Cerebellar cortex (tissue), 1 donor: ENCODE measurements around the gene RBKS.
A peak's percentile ranks its signal among the peaks of the same experiment; 100 is the strongest.

ENCODE experiments used
- DNase-seq: peaks from one replicate; pipeline ENCODE4 v3.0.0-alpha.2; 2015; ENCODE audit warnings: low spot score

RBKS gene

GRCh38 chr2:27890146-27890923 lies at the start of gene RBKS, which contains the start of gene BABAM2:
RBKS (minus strand) TSS chr2:27890387; CDS start chr2:27890345, 42 bp downstream.
BABAM2 (plus strand) TSS chr2:27890729; CDS start chr2:27894557, 3,828 bp downstream.
- peak; percentile 81 for DNase-seq

DNA sequence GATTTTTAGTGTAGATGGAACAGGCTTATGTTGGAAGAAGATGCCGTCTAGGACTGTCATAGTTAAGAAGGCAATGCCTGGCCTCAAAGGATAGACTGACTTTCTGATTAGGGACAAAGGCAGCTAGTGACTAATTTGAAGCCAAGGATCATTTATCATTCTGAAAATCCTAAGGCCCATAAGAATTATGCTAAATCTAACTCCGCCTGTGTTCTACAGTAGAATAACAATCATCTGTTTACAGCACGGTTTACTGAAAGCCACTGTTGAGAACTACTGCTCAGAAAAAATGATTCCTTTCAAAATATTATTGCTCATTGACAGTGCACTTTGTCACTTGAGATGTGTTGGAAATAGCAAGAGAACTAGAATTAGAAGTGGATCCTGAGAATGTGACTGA lies 44.8 kb upstream of the RBKS start:
- no peak for DNase-seq

DNA sequence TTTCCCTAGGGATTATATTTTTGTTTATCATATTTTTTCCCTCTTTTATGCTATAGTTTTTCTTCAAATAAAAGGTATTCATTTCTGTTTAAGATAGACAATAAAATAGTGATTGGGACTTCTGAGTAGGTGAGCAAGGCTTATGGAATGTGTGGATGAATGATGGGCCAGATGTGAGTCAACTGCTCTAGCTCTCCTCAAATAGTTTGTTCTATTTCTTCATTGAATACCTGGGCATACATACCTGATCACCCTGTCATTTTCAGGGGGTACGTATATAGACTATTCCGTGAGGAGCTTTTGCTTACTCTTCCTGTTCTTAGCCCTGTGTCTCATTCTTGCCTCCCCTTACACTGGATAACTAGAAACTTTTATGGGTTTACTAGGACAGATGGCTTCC lies 42.2 kb upstream of the RBKS start:
- DNase-seq: no peak

DNA sequence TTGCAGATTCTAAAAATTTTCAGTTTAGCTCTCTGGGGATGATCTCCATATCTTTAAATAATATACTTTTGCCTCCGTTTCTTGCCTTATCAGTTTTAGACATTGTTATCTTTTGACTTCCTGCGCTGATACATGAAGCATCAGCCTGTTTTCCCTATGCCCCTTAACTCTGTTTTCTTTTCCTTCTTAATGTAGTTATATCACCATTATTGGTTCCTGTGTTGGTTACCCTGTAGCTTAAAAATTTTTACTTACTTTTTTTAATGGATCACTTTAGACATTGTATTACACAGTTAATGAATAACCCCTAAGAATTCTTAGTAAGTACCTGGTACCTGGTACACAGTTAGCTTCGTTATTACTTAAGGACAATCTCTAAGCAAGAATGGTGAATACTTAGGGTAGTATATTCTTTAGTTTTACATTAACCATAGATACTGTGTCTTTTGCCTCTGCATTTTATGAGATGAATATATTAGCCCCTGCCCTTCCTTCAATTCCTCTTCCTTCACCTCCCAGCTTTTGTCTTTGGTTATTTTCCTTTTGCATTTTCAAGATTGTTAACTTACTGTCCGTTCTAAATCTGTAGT lies 41.3 kb upstream of the RBKS start:
- DNase-seq: no peak

DNA sequence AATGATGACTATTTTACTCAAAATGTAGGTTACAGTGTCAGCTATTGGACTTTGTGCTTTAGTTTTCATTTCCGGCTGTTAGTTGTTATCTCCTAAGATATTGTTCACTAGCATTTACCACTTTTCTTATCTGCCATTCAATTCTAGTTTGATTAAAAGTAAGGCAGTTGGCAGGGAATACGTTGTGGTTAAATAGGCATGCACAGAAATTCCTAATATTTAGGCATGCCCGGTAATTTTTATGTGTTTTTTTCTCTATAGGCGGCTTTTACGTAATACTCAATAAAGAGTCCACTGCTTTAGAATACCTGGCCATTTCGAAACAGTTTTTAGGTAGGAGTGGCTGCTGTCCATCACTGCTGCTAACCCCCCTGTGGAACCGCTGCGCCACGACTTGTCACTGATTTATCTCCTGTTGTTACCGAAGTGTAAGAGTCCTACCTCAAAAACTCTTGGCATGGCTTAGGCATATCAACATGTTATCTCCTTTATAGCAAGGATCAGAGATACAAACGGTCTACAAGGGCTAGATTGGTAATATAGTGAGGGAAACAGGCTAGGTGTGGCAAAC lies 39.8 kb upstream of the RBKS start:
- no peak for DNase-seq

DNA sequence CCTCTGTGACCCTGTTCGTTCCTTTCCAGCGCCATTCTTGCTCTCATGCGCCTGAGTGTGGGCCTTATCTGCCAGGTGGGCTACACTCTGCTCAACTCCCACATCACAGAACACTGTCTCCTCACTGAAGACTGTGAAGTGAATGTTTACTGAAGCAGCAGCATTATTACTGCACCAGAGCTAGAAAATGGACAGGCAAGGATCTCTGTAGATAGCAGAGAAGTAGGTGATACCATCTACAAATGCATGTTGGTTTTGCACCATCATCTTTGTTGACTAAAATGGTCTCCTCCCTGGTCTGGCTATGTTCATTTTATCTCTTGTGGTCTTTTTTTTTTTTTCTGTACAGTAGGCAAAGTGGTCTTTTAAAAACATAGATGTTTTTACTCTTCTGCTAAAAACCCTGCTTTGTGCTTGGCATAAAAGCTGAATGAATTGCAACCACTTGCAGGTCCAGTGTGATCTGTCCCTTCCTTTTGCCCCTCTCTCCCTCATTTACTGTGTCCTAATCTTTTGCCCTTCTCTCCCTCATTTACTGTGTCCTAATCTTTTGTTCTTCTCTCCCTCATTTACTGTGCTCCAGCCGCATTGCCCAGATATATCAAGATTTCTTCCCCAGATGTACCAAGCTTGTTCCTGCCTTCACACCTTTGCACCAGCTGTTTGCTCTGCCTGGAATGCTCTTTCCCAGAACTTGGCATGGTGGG lies 35.7 kb upstream of the RBKS start:
- no peak for DNase-seq

DNA sequence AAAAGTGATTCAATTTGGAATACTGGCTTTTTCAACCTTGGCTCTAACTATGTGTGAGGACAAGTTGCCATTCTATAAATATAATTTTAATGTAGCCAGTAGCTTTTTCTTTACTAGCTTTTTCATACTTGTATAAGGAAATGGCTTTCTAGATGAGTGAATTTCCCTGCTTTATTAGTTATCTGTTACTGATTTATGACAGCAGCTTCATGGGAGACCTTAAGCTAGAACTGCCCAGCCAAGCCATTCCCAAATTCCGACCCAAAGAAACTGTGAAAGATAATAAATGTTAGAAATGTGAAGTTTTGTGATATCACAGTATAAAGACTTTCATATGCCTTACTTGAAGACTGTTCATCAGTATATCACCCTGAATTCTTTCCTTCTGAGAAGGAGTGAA lies 32.7 kb upstream of the RBKS start:
- DNase-seq: no peak

GRCh38 chr2:27921880-27922547 lies 31.8 kb upstream of the RBKS start:
- DNase-seq: no peak

- DNase-seq: no peak
Measured at GRCh38 chr2:27921424-27921823, 31.2 kb upstream of the RBKS start.

DNA sequence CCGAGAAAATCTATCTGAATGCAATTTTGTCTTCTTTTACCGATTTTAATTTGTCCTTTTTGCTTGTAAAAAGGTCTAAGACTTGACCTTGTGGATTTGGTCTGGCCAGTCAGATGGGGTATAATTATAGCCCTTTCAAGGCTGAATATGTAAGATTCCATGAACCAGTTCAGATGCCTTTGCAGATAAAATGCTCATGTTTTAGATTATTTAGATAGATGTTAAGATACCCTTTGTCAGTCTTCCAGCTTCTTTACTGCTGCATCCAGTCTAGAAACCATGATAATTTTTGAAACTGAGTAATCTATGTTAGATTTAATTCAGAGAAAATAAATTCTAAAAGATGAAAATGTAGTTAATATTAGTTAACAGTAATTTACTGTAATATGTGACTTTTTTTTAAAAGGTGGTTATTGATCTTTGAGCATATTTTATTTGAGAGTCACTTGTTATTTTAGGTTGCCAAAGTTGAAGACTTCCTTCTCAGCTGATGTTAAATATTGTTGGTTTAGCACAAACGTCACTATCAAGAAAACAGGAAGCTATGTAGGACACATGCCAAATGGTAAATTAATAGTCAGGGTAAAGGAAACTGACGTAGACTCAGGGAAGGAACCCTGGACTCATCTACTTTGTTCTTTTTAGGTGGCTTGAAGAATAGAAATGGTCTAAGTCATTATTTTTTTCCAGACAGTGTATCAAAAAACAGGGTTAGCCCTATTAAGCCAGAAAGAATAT lies 30.1 kb upstream of the RBKS start:
- no peak for DNase-seq

- DNase-seq: no peak
Measured at GRCh38 chr2:27916293-27916995, 26.3 kb upstream of the RBKS start.

DNA sequence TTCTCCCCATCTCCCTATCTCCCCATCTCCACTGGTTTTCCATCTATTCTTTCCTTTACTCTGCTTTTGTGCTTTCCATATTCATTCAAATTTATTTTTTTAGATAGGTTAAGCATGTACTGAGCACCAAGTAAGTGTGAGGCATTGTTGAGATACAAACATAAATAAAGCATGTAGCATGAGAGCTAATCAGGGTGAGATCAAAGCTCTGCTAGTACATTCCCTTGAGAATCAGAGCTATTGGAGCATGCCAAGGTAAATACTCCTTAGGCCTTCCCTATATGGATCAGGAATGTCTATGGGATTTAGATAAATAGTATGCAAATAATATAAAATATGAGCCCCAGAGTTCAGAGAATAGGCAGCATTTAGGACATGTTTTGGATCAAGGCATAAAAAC lies 25.7 kb upstream of the RBKS start:
- no peak for DNase-seq

GRCh38 chr2:27915191-27915590 lies 25.0 kb upstream of the RBKS start:
- DNase-seq: no peak

DNA sequence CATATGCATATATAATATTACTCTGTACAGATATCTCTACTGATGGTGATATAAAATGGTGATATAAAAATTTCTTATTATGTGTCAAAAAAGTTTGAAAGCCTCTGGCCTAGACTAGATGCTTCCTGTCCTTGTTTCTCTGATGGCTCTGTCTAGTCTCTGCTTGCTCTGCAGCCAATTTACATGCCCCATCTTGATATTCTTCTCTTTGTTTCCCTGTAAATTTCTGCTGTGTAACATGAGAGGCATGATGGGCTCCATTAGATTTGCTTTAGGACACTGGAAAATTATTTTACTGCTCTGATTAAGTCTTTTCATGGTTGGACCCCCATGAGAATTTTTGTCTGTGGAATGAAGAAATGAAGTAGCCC lies 24.6 kb upstream of the RBKS start:
- no peak for DNase-seq

GRCh38 chr2:27914041-27914804 lies 24.0 kb upstream of the RBKS start:
- no peak for DNase-seq

DNA sequence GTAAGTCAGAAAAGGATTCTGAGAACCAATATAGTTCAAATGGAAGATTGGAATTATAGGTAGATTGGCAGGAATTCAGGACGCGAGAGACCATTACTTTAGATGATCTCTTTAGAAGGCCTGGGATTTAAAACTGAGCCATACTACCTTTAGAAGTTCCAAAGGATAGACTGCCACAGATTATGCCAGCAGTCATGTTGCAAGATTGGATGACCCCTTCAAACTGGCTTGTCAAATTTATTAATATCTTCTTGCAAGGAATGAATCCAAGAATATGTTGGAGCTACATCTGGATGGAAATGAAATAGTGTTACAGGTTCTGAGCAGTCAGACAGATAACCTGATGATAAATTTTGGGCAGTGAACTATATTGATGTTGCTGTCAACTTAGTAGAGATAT lies 22.3 kb upstream of the RBKS start:
- no peak for DNase-seq

DNA sequence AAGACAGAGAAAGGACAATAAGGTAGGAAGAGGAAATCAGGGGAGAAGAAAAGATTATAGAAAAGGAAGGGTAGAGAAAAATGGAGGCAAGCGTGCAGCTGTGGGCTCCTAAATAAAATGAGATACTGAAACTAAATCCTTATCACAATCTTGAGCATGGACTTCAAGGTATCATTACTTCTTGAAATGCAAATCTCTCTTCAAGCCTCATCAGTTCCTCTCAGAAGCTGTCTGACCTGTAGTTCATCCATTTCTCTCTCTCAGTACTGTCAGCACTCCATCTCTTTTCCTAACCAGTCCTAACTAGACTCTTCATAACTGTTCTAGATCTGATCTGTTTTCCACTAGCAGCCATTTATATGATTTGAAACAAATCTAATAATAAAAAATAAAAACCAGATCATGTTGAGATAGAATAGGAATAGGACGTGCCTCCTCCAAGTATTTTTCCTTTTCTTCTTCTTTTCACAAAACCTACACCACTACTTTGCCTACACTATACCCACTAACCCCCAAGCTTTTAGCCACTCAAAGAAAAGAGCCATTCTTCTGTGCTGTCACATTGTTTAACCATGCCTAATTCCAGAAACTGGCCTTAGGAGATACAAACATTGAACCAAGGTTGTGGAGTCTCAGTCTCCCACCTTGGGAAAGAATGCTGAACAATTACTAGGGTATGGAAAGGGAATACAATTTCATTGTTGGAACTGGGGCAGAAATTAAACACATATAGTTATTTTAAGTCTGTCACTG lies 21.4 kb upstream of the RBKS start:
- no peak for DNase-seq

DNA sequence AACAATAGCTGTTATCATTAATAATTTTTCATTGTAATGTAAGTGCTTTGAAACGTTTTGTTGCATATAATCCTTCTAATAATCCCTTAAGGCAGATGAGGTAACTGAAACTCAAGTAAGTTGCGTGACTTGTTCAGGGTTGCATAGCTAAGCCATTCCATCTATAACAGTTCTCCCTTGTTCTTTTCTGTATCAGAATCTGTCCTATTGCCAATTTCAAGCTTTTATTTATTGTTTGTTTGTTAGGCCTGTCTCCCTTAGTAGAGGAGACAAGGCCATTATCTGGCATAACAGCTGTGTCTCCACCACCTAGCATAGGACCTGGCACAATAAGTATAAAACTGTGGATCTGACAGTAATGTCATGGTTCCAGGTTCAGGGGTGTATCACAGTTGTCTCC lies 19.7 kb upstream of the RBKS start:
- no peak for DNase-seq

- DNase-seq: no peak
Measured at GRCh38 chr2:27907547-27907946, 17.4 kb upstream of the RBKS start.
